IMR-90 (cell line): ENCODE measurements around the gene TTC27. TPM values are rescaled to one million over a fixed set of nuclear protein-coding genes. Genes with fewer than 3 reads are reported as not detected.

Source experiments
- ATAC-seq: fragments of 200-7000 bp; cut with Tn5 transposase; 2 replicates; pipeline ENCODE4 v1.9.1; 2020; ENCODE audit warnings: low read depth, mild to moderate bottlenecking, moderate library complexity
- BruUV-seq: library from RNA; stranded (reverse); fragments of 400-500 nt; replicated peaks from 2 replicates; lab custom pipeline; 2021; lab: Mats Ljungman, UMichigan
- CTCF ChIA-PET: fragments of 300-600 bp; formaldehyde crosslinking; extraction: SDS; loops from one replicate; lab custom pipeline; 2021; ENCODE audit warnings: antibody characterized with exemption; lab: Yijun Ruan, JAX
- POLR2A ChIA-PET: fragments of 300-600 bp; sonication (Branson Sonifier 250); formaldehyde crosslinking; loops from one replicate; lab custom pipeline; 2022; ENCODE audit warnings: antibody characterized with exemption; ENCODE audit not compliant: unreplicated experiment; lab: Charles Lee
- DNase-seq: peaks from one replicate; pipeline ENCODE4 v3.0.0; 2013
- H2AFZ ChIP-seq: replicated peaks from 2 replicates; pipeline ENCODE3; 2013; ENCODE audit warnings: low read length, mild to moderate bottlenecking; ENCODE audit not compliant: poor library complexity
- H2AK5ac ChIP-seq: 2 replicates; pipeline ENCODE4 v1.6.1; 2013; ENCODE audit warnings: low read depth, low read length, inconsistent platforms
- H2AK9ac ChIP-seq: replicated peaks from 2 replicates; pipeline ENCODE3; 2013; ENCODE audit warnings: mild to moderate bottlenecking, low read depth, low read length, moderate library complexity; ENCODE audit not compliant: poor library complexity
- H2BK120ac ChIP-seq: 2 replicates; pipeline ENCODE4 v1.6.1; 2013; ENCODE audit warnings: low read depth, low read length, inconsistent platforms
- H2BK15ac ChIP-seq: 3 replicates; pipeline ENCODE4 v1.6.1; 2013; ENCODE audit warnings: low read depth, low read length, inconsistent platforms
- H2BK20ac ChIP-seq: 2 replicates; pipeline ENCODE4 v1.6.1; 2013; ENCODE audit warnings: low read depth, mild to moderate bottlenecking, inconsistent platforms, low read length, moderate library complexity
- H2BK5ac ChIP-seq: 2 replicates; pipeline ENCODE4 v1.6.1; 2013; ENCODE audit warnings: mild to moderate bottlenecking, low read depth, low read length, inconsistent platforms; ENCODE audit not compliant: poor library complexity, severe bottlenecking
- H3K14ac ChIP-seq: replicated peaks from 2 replicates; pipeline ENCODE4 v1.6.1; 2013; ENCODE audit warnings: low read depth, low read length, inconsistent platforms
- H3K18ac ChIP-seq: 2 replicates; pipeline ENCODE4 v1.6.1; 2013; ENCODE audit warnings: low read depth, low read length, control low read depth
- H3K23ac ChIP-seq: 2 replicates; pipeline ENCODE4 v1.6.1; 2013; ENCODE audit warnings: low read depth, low read length, inconsistent platforms
- H3K27ac ChIP-seq: 2 replicates; pipeline ENCODE4 v1.5.1; 2013; ENCODE audit warnings: mild to moderate bottlenecking, control low read depth, low read length; ENCODE audit not compliant: insufficient read depth
- H3K27me3 ChIP-seq: 2 replicates; pipeline ENCODE4 v1.6.1; 2013; ENCODE audit warnings: low read length; ENCODE audit not compliant: control insufficient read depth, insufficient read depth
- H3K36me3 ChIP-seq: 2 replicates; pipeline ENCODE4 v1.6.1; 2013; ENCODE audit warnings: low read length, mixed read lengths; ENCODE audit not compliant: control insufficient read depth, insufficient read depth
- H3K4ac ChIP-seq: 2 replicates; pipeline ENCODE4 v1.6.1; 2013; ENCODE audit warnings: low read depth, low read length, inconsistent platforms
- H3K4me1 ChIP-seq: 2 replicates; pipeline ENCODE4 v1.6.1; 2013; ENCODE audit warnings: low read length, mixed read lengths; ENCODE audit not compliant: control insufficient read depth, insufficient read depth
- H3K4me2 ChIP-seq: 2 replicates; pipeline ENCODE4 v1.6.1; 2013; ENCODE audit warnings: low read depth, mild to moderate bottlenecking, control low read depth, low read length, moderate library complexity
- H3K4me3 ChIP-seq: 2 replicates; pipeline ENCODE4 v1.5.1; 2013; ENCODE audit warnings: low read depth, mild to moderate bottlenecking, control low read depth, low read length, moderate library complexity; ENCODE audit not compliant: insufficient read depth
- H3K56ac ChIP-seq: 2 replicates; pipeline ENCODE4 v1.6.1; 2013; ENCODE audit warnings: low read length, inconsistent platforms; ENCODE audit not compliant: insufficient read depth; ENCODE audit errors: extremely low read depth
- H3K79me1 ChIP-seq, 2 experiments: 2 replicates each; pipeline ENCODE4 v1.6.1; 2013; ENCODE audit warnings: low read length in 2 of 2, inconsistent platforms in 1 of 2, low read depth in 1 of 2
- H3K9ac ChIP-seq: 2 replicates; pipeline ENCODE4 v1.6.1; 2013; ENCODE audit warnings: low read depth, low read length, control low read depth
- H3K9me1 ChIP-seq: 2 replicates; pipeline ENCODE4 v1.6.1; 2013; ENCODE audit warnings: low read length, inconsistent platforms; ENCODE audit not compliant: insufficient read depth
- H3K9me3 ChIP-seq: 2 replicates; pipeline ENCODE4 v1.6.1; 2013; ENCODE audit warnings: low read length; ENCODE audit not compliant: control insufficient read depth, insufficient read depth
- H4K20me1 ChIP-seq: 2 replicates; pipeline ENCODE4 v1.6.1; 2013; ENCODE audit warnings: low read length, inconsistent platforms; ENCODE audit not compliant: insufficient read depth
- H4K5ac ChIP-seq: 2 replicates; pipeline ENCODE4 v1.6.1; 2013; ENCODE audit warnings: mild to moderate bottlenecking, low read depth, low read length, control low read depth
- H4K8ac ChIP-seq, 2 experiments: 2 replicates each; pipeline ENCODE4 v1.6.1; 2013; ENCODE audit warnings: low read depth in 2 of 2, low read length in 2 of 2, control low read depth in 1 of 2, inconsistent platforms in 1 of 2
- H4K91ac ChIP-seq: 2 replicates; pipeline ENCODE4 v1.6.1; 2013; ENCODE audit warnings: low read depth, low read length, inconsistent platforms; ENCODE audit not compliant: insufficient read depth
- CEBPB ChIP-seq: IDR thresholded peaks from 2 replicates; pipeline ENCODE4 v1.6.1; 2012; ENCODE audit warnings: low read depth, low read length, improper control_type of control experiment
- whole genome bisulfite sequencing, 2 experiments: methylation state at CpG; one replicate each; pipeline versions ENCODE4 v1.1.5 to v1.1.7; 2013; ENCODE audit warnings: missing lambda C conversion rate in 2 of 2; ENCODE audit not compliant: insufficient read length in 1 of 2; ENCODE audit errors: extremely low coverage in 2 of 2; 5-methylcytosine and 5-hydroxymethylcytosine counted together
- dilution Hi-C: fragments of 300-500 bp; cut with HindIII; formaldehyde crosslinking; loops from one replicate; pipeline ENCODE4 v1.14.3; 2018; ENCODE audit warnings: low sequenced_read_pairs; ENCODE audit not compliant: unreplicated experiment
- in situ Hi-C: fragments of 300-500 bp; cut with MboI; formaldehyde crosslinking; loops from 3 replicates; pipeline ENCODE4 v1.14.3; 2019; ENCODE audit warnings: low sequenced_read_pairs, inconsistent platforms, mixed read lengths
- intact Hi-C: fragments of 100-400 bp; cut with micrococcal nuclease; formaldehyde crosslinking; loops from 2 replicates; pipeline ENCODE4 v1.10.0; 2022
- polyA plus RNA-seq, 3 experiments: library from polyadenylated mRNA; depleted of rRNA; stranded (reverse); fragments of >200 nt; gene quantifications; 2 replicates each; pipeline ENCODE4 v1.2.3, GENCODE V29; 2012; ENCODE audit warnings: low replicate concordance in 1 of 3
- total RNA-seq: library from RNA; depleted of rRNA; stranded (reverse); fragments of >200 nt; gene quantifications from 2 replicates; pipeline ENCODE4 v1.2.3, GENCODE V29; 2012

Gene TTC27
- total and polyA plus RNA-seq, 2 of the 4 experiments (the other 2 are of a cell fraction), result 12.7 to 30.5 TPM

GRCh38 chr2:32696439-32696838 is 68.6 kb downstream of the TTC27 start:
- Histone ChIP-seq H3K9me3 (no peaks in the 10 kb centered on the region), H2BK20ac (no peak overlapping the region), H3K4me3 (no peak overlapping the region), H3K23ac (no peak overlapping the region), H3K56ac (no peak overlapping the region), H4K91ac (no peak overlapping the region), H3K27me3 (no peaks in the 10 kb centered on the region), H3K9me1 (no peaks in the 10 kb centered on the region), H3K27ac (no peak overlapping the region), H2BK5ac (no peak overlapping the region), H3K36me3 (peaks cover 2% of the 10 kb centered on the region; the same call in 1 of the 2 replicates), H3K18ac (no peak overlapping the region), H4K5ac (no peak overlapping the region), H2AK9ac (no peak overlapping the region), H3K79me1 (peaks cover 0 to 6% of the 10 kb centered on the region in 2 experiments; a peak in 2 of 4 replicates), H2BK15ac (no peak overlapping the region), H2BK120ac (no peak overlapping the region), H4K8ac (no peak overlapping the region), H2AFZ (no peak overlapping the region), H3K9ac (no peak overlapping the region), H3K4me1 (peaks cover 3% of the 10 kb centered on the region; the same call in 1 of the 2 replicates), H4K20me1 (no peaks in the 10 kb centered on the region; the same call in 1 of the 2 replicates), H3K4ac (no peak overlapping the region), H3K14ac (no peak overlapping the region), H2AK5ac (no peak overlapping the region), H3K4me2 (no peak overlapping the region)
- WGBS, 2 experiments, result no CpG with 5 or more reads among the region's 4 CpGs
- DNase-seq (no peak), ATAC-seq (no peak)
- ChIA-PET CTCF (interaction anchor here (1.0 kb wide), 1 partner anchor 16 kb away, joined by 3 read pairs; no protein-coding TSS in a partner anchor), POLR2A (no interaction called here)
- TF ChIP-seq CEBPB, result no peak
- intact Hi-C loops, result no loop called here
- no TSS peak for BruUV-seq
- dilution Hi-C loops, result no loop called here
- in situ Hi-C loops, result no loop called here
